GM23248 (cell line): ENCODE data around the gene DSC1. TPM values are rescaled to one million over a fixed set of nuclear protein-coding genes. Genes with fewer than 3 reads are reported as not detected.

Experiments used
- DNase-seq: peaks from one replicate; pipeline ENCODE4 v3.0.0-alpha.2; 2015
- H2AFZ ChIP-seq: fragments of 200-600 bp; sonication (generic); 2 replicates; pipeline ENCODE4 v1.6.1; 2016; ENCODE audit warnings: antibody characterized with exemption
- H3F3A ChIP-seq: fragments of 200-600 bp; sonication (generic); 2 replicates; pipeline ENCODE4 v1.6.1; 2016; ENCODE audit warnings: mild to moderate bottlenecking, antibody characterized with exemption, mixed run types; ENCODE audit not compliant: insufficient read depth
- H3K27ac ChIP-seq: fragments of 200-600 bp; sonication (generic); 2 replicates; pipeline ENCODE4 v1.5.1; 2016; ENCODE audit warnings: mild to moderate bottlenecking
- H3K27me3 ChIP-seq: fragments of 200-600 bp; sonication (generic); replicated peaks from 2 replicates; pipeline ENCODE4 v1.6.1; 2016; ENCODE audit warnings: mild to moderate bottlenecking; ENCODE audit not compliant: insufficient read depth
- H3K36me3 ChIP-seq: fragments of 200-600 bp; sonication (generic); 2 replicates; pipeline ENCODE4 v1.6.1; 2016; ENCODE audit warnings: low read depth, mild to moderate bottlenecking
- H3K4me1 ChIP-seq: fragments of 200-600 bp; sonication (generic); 2 replicates; pipeline ENCODE4 v1.6.1; 2016; ENCODE audit warnings: mild to moderate bottlenecking; ENCODE audit not compliant: insufficient read depth
- H3K4me2 ChIP-seq: fragments of 200-600 bp; sonication (generic); one replicate; pipeline ENCODE4 v1.6.1; 2016; ENCODE audit warnings: mild to moderate bottlenecking; ENCODE audit not compliant: unreplicated experiment
- H3K4me3 ChIP-seq: fragments of 200-600 bp; sonication (generic); 2 replicates; pipeline ENCODE4 v1.5.1; 2016; ENCODE audit warnings: mild to moderate bottlenecking
- H3K79me2 ChIP-seq: fragments of 200-600 bp; sonication (generic); 2 replicates; pipeline ENCODE4 v1.6.1; 2016; ENCODE audit warnings: mild to moderate bottlenecking; ENCODE audit not compliant: insufficient read depth
- H3K9ac ChIP-seq: fragments of 200-600 bp; sonication (generic); 2 replicates; pipeline ENCODE4 v1.6.1; 2016; ENCODE audit warnings: mild to moderate bottlenecking
- H3K9me2 ChIP-seq: fragments of 200-600 bp; sonication (generic); 2 replicates; pipeline ENCODE4 v1.6.1; 2016; ENCODE audit warnings: mixed run types, mild to moderate bottlenecking, moderate library complexity; ENCODE audit not compliant: insufficient read depth
- H3K9me3 ChIP-seq: fragments of 200-600 bp; sonication (generic); one replicate; pipeline ENCODE4 v1.6.1; 2017; ENCODE audit warnings: low read depth
- H4K20me1 ChIP-seq: fragments of 200-600 bp; sonication (generic); 2 replicates; pipeline ENCODE4 v1.6.0; 2016; ENCODE audit not compliant: insufficient read depth
- EZH2 ChIP-seq: fragments of 200-600 bp; sonication (generic); IDR thresholded peaks from 2 replicates; pipeline ENCODE4 v1.6.1; 2018; ENCODE audit warnings: antibody characterized with exemption, mild to moderate bottlenecking; ENCODE audit not compliant: insufficient read depth, poor library complexity, severe bottlenecking
- EZH2phosphoT487 ChIP-seq: fragments of 200-600 bp; sonication (generic); IDR thresholded peaks from 2 replicates; pipeline ENCODE4 v1.6.1; 2018; ENCODE audit warnings: antibody characterized with exemption, moderate library complexity, mild to moderate bottlenecking, low read depth; ENCODE audit not compliant: insufficient read depth
- WGBS, 2 experiments: methylation state at CpG; one replicate each; pipeline ENCODE4 v1.1.6; 2015 to 2017; ENCODE audit warnings: low lambda C conversion rate in 2 of 2, low coverage in 1 of 2; ENCODE audit errors: missing lambda C conversion rate in 2 of 2; 5-methylcytosine and 5-hydroxymethylcytosine counted together
- in situ Hi-C: fragments of 300-500 bp; cut with MboI; formaldehyde crosslinking; loops from 2 replicates; pipeline ENCODE4 v1.15.0; 2020
- polyA plus RNA-seq: library from polyadenylated mRNA; unstranded; fragments of >200 nt; fragmentation: Nextera tagmentation; extraction: Ambion mirVana; gene quantifications from 2 replicates; pipeline ENCODE4 v1.2.1, GENCODE V29; 2016
- total RNA-seq: library from RNA; depleted of rRNA; stranded (reverse); fragments of >200 nt; shearing (Covaris generic); gene quantifications from 2 replicates; pipeline ENCODE4 v1.2.3, GENCODE V29; 2014

DSC1 gene
- total and polyA plus RNA-seq, 2 experiments from 2014 or later, result not detected

DNA sequence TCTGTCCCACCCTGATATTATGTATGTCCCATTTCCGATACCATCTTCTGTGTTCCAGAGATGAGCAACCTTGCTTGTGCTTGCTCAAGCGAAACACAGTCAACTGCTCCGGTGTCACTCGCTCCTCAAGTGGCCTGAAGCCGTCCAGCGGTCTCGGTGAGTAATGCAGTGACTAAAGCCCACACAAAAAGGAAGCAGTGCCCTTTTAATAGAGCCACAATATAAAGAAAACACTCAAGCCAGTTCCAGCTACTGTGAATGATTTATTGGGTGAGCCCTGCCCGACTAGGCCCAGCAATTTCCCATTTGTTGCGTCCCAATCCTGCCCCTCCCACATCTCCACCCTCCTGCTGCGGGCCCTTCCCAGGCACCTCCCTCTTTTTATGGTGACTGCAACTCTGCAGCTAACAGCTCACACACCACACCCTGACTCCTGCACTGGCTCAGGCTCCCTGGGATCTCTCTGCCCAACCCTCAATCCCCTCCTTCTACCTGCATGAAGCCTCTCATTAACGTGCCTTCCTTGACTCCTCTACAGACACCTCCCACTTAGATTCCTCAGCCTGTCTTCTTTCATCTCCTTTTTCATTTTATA, 44.2 kb upstream of the DSC1 start:
- H4K20me1 ChIP-seq, result no peaks in the 10 kb centered on the region
- no peaks in the 10 kb centered on the region for H3K79me2 ChIP-seq
- H3K27ac ChIP-seq, result no peak overlapping the region
- WGBS, 2 experiments, result 21 to 32% methylated on average over 11 of the region's 11 CpGs
- DNase-seq, result no peak
- TF ChIP-seq EZH2phosphoT487, result no peak
- no peak for TF ChIP-seq EZH2
- no peak overlapping the region for H3K4me2 ChIP-seq
- in situ Hi-C loops, result loop anchor here (10.0 kb wide), 1 partner anchor 62 kb away; no protein-coding TSS in a partner anchor
- H3K27me3 ChIP-seq, result no peaks in the 10 kb centered on the region
- H3K9me2 ChIP-seq, result no peaks in the 10 kb centered on the region
- H3K9me3 ChIP-seq, result no peaks in the 10 kb centered on the region
- no peak overlapping the region for H3K9ac ChIP-seq
- H3K4me3 ChIP-seq, result no peak overlapping the region
- H3K36me3 ChIP-seq, result no peaks in the 10 kb centered on the region
- H2AFZ ChIP-seq, result no peak overlapping the region
- no peaks in the 10 kb centered on the region for H3F3A ChIP-seq
- no peaks in the 10 kb centered on the region for H3K4me1 ChIP-seq

GRCh38 chr18:31206071-31206470, 43.4 kb upstream of the DSC1 start:
- no peak for TF ChIP-seq EZH2
- TF ChIP-seq EZH2phosphoT487, result no peak
- H3F3A ChIP-seq, result no peaks in the 10 kb centered on the region
- no peak overlapping the region for H2AFZ ChIP-seq
- 29 to 36% methylated on average over 5 of the region's 5 CpGs for WGBS, 2 experiments
- no peak for DNase-seq
- H3K9me3 ChIP-seq, result no peaks in the 10 kb centered on the region
- no peak overlapping the region for H3K4me2 ChIP-seq
- no peaks in the 10 kb centered on the region for H3K27me3 ChIP-seq
- H3K4me3 ChIP-seq, result no peak overlapping the region
- H3K36me3 ChIP-seq, result no peaks in the 10 kb centered on the region
- no peaks in the 10 kb centered on the region for H3K4me1 ChIP-seq
- no peaks in the 10 kb centered on the region for H4K20me1 ChIP-seq
- no peaks in the 10 kb centered on the region for H3K9me2 ChIP-seq
- H3K9ac ChIP-seq, result no peak overlapping the region
- H3K79me2 ChIP-seq, result no peaks in the 10 kb centered on the region
- no peak overlapping the region for H3K27ac ChIP-seq
- in situ Hi-C loops, result loop anchor here (10.0 kb wide), 1 partner anchor 61 kb away; no protein-coding TSS in a partner anchor

GRCh38 chr18:31205273-31205672, 42.6 kb upstream of the DSC1 start:
- Histone ChIP-seq H3K9me3 (no peaks in the 10 kb centered on the region), H3F3A (no peaks in the 10 kb centered on the region), H3K4me2 (no peak overlapping the region), H4K20me1 (no peaks in the 10 kb centered on the region), H3K9ac (no peak overlapping the region), H3K4me1 (no peaks in the 10 kb centered on the region), H3K9me2 (no peaks in the 10 kb centered on the region), H3K36me3 (no peaks in the 10 kb centered on the region), H3K79me2 (no peaks in the 10 kb centered on the region), H2AFZ (no peak overlapping the region), H3K4me3 (no peak overlapping the region), H3K27ac (no peak overlapping the region), H3K27me3 (no peaks in the 10 kb centered on the region)
- TF ChIP-seq EZH2phosphoT487, result no peak
- no peak for TF ChIP-seq EZH2
- WGBS, 2 experiments, result 21 to 44% methylated on average over 2 of the region's 2 CpGs
- in situ Hi-C loops, result loop anchor here (10.0 kb wide), 1 partner anchor 60 kb away; no protein-coding TSS in a partner anchor
- no peak for DNase-seq

DNA sequence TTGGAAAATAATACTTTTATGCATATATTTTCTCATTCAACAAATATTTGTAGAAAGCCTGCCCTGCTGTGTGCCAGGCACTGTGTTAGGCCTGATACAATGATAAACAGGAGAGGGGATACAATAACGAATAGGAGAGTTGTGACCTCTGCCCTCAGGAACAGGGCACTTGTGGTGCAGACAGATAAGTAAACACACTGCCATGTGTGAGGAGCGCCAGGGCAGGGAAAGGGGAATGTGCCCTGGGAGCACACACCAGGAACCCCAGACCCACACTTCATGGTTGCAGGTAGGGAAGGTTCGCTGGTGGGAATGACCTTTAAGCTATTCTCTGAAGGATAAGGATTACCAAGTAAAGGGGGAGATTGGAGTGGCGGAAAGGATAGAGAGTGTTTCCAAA, 42.2 kb upstream of the DSC1 start:
- H3K27me3 ChIP-seq, result no peaks in the 10 kb centered on the region
- H3F3A ChIP-seq, result no peaks in the 10 kb centered on the region
- no peak for TF ChIP-seq EZH2
- no peak for DNase-seq
- no peaks in the 10 kb centered on the region for H3K79me2 ChIP-seq
- H3K4me2 ChIP-seq, result no peak overlapping the region
- 7 to 9% methylated on average over 4 of the region's 4 CpGs for WGBS, 2 experiments
- no peaks in the 10 kb centered on the region for H3K9me3 ChIP-seq
- no peak overlapping the region for H2AFZ ChIP-seq
- H3K9ac ChIP-seq, result no peak overlapping the region
- no peaks in the 10 kb centered on the region for H3K36me3 ChIP-seq
- H3K4me1 ChIP-seq, result no peaks in the 10 kb centered on the region
- H3K9me2 ChIP-seq, result no peaks in the 10 kb centered on the region
- H3K27ac ChIP-seq, result no peak overlapping the region
- no peak overlapping the region for H3K4me3 ChIP-seq
- in situ Hi-C loops, result loop anchor here (10.0 kb wide), 1 partner anchor 60 kb away; no protein-coding TSS in a partner anchor
- H4K20me1 ChIP-seq, result no peaks in the 10 kb centered on the region

GRCh38 chr18:31204166-31204565, 41.5 kb upstream of the DSC1 start:
- no peak overlapping the region for H3K9ac ChIP-seq
- no peak overlapping the region for H3K4me3 ChIP-seq
- no peaks in the 10 kb centered on the region for H3K79me2 ChIP-seq
- no peaks in the 10 kb centered on the region for H4K20me1 ChIP-seq
- no peak overlapping the region for H3K4me2 ChIP-seq
- H2AFZ ChIP-seq, result no peak overlapping the region
- no peaks in the 10 kb centered on the region for H3K27me3 ChIP-seq
- TF ChIP-seq EZH2 (no peak), EZH2phosphoT487 (no peak)
- 25 to 28% methylated on average over 2 of the region's 2 CpGs for WGBS, 2 experiments
- no peaks in the 10 kb centered on the region for H3K9me2 ChIP-seq
- no peaks in the 10 kb centered on the region for H3K4me1 ChIP-seq
- no peaks in the 10 kb centered on the region for H3K36me3 ChIP-seq
- no peak for DNase-seq
- H3K9me3 ChIP-seq, result no peaks in the 10 kb centered on the region
- H3F3A ChIP-seq, result no peaks in the 10 kb centered on the region
- in situ Hi-C loops, result loop anchor here (10.0 kb wide), 1 partner anchor 59 kb away; no protein-coding TSS in a partner anchor
- no peak overlapping the region for H3K27ac ChIP-seq
